GM23338 (cell line): ENCODE measurements around the gene AMBP. TPM values are rescaled to one million over a fixed set of nuclear protein-coding genes. Genes with fewer than 3 reads are reported as not detected.

ENCODE experiments used
- ATAC-seq: fragments of 200-7000 bp; cut with Tn5 transposase; 3 replicates; pipeline ENCODE4 v1.9.1; 2020
- DNase-seq: peaks from one replicate; pipeline ENCODE4 v3.0.0-alpha.2; 2015; ENCODE audit warnings: low spot score
- H2AFZ ChIP-seq: fragments of 200-600 bp; sonication (generic); 2 replicates; pipeline ENCODE4 v1.8.0; 2016; ENCODE audit warnings: antibody characterized with exemption, mild to moderate bottlenecking, moderate library complexity
- H3F3A ChIP-seq: fragments of 200-600 bp; sonication (generic); replicated peaks from 2 replicates; pipeline ENCODE4 v1.8.0; 2017; ENCODE audit warnings: antibody characterized with exemption, mixed run types, low read depth
- H3K27ac ChIP-seq: fragments of 200-600 bp; sonication (generic); 2 replicates; pipeline ENCODE4 v1.6.1; 2016; ENCODE audit warnings: low read depth
- H3K27me3 ChIP-seq: fragments of 200-600 bp; sonication (generic); 2 replicates; pipeline ENCODE4 v1.8.0; 2016; ENCODE audit warnings: mild to moderate bottlenecking, mixed run types, moderate library complexity; ENCODE audit not compliant: insufficient read depth
- H3K36me3 ChIP-seq: fragments of 200-600 bp; sonication (generic); 2 replicates; pipeline ENCODE4 v1.8.0; 2016; ENCODE audit warnings: mild to moderate bottlenecking; ENCODE audit not compliant: insufficient read depth
- H3K4me1 ChIP-seq: fragments of 200-600 bp; sonication (generic); 2 replicates; pipeline ENCODE4 v1.8.0; 2016; ENCODE audit warnings: mild to moderate bottlenecking, moderate library complexity; ENCODE audit not compliant: insufficient read depth
- H3K4me2 ChIP-seq: fragments of 200-600 bp; sonication (generic); 2 replicates; pipeline ENCODE4 v1.7.1; 2017; ENCODE audit warnings: mixed run types
- H3K4me3 ChIP-seq: fragments of 200-600 bp; sonication (generic); 2 replicates; pipeline ENCODE4 v1.6.1; 2016; ENCODE audit warnings: mixed run types
- H3K79me2 ChIP-seq: fragments of 200-600 bp; sonication (generic); replicated peaks from 2 replicates; pipeline ENCODE4 v1.8.0; 2017; ENCODE audit warnings: mild to moderate bottlenecking; ENCODE audit not compliant: insufficient read depth
- H3K9me2 ChIP-seq: fragments of 200-600 bp; sonication (generic); 2 replicates; pipeline ENCODE4 v1.8.0; 2017; ENCODE audit not compliant: insufficient read depth
- H4K20me1 ChIP-seq: fragments of 200-600 bp; sonication (generic); replicated peaks from 2 replicates; pipeline ENCODE4 v1.8.0; 2017; ENCODE audit warnings: mild to moderate bottlenecking; ENCODE audit not compliant: insufficient read depth
- H3K27ac Mint-ChIP-seq: 2 replicates; pipeline ENCODE4 v1.8.0; 2020; ENCODE audit warnings: inconsistent platforms, mild to moderate bottlenecking, moderate library complexity, mixed read lengths
- H3K27me3 Mint-ChIP-seq: 3 replicates; pipeline ENCODE4 v1.8.0; 2022; ENCODE audit warnings: low read depth, mild to moderate bottlenecking, moderate library complexity, mixed read lengths, inconsistent platforms; ENCODE audit not compliant: insufficient read depth, poor library complexity
- H3K36me3 Mint-ChIP-seq: 3 replicates; pipeline ENCODE4 v1.8.0; 2021; ENCODE audit warnings: low read depth, mild to moderate bottlenecking, inconsistent platforms, moderate library complexity, mixed read lengths
- H3K4me1 Mint-ChIP-seq: 3 replicates; pipeline ENCODE4 v1.8.0; 2020; ENCODE audit warnings: mild to moderate bottlenecking, inconsistent platforms, mixed read lengths
- H3K4me3 Mint-ChIP-seq: 3 replicates; pipeline ENCODE4 v1.8.0; 2021; ENCODE audit warnings: moderate library complexity, mild to moderate bottlenecking, inconsistent platforms, mixed read lengths
- H3K9me3 Mint-ChIP-seq: 3 replicates; pipeline ENCODE4 v1.8.0; 2020; ENCODE audit warnings: moderate library complexity, mild to moderate bottlenecking, inconsistent platforms, mixed read lengths
- CTCF ChIP-seq, 2 experiments: fragments of 200-600 bp in 1 of 2; sonication (generic) in 1 of 2; conservative IDR thresholded peaks; 2 replicates each; pipeline versions ENCODE4 v1.5.1 to v1.6.1; 2016 to 2017; ENCODE audit warnings: antibody characterized with exemption in 2 of 2, low read depth in 2 of 2, mild to moderate bottlenecking in 2 of 2, moderate library complexity in 1 of 2
- POLR2AphosphoS5 ChIP-seq: IDR thresholded peaks from 2 replicates; pipeline ENCODE4 v1.6.1; 2016; ENCODE audit warnings: antibody characterized with exemption, low read depth
- REST ChIP-seq: IDR thresholded peaks from one replicate; pipeline ENCODE4 v1.6.1; 2018; ENCODE audit warnings: antibody characterized with exemption; ENCODE audit not compliant: unreplicated experiment
- polyA plus RNA-seq: library from polyadenylated mRNA; unstranded; fragments of >200 nt; fragmentation: Nextera tagmentation; extraction: Ambion mirVana; gene quantifications from 2 replicates; pipeline ENCODE4 v1.2.1, GENCODE V29; 2016
- total RNA-seq: library from RNA; depleted of rRNA; stranded (reverse); fragments of >200 nt; shearing (Covaris generic); gene quantifications from 2 replicates; pipeline ENCODE4 v1.2.3, GENCODE V29; 2014

The AMBP gene
- total and polyA plus RNA-seq, 2 experiments from 2014 or later = 1.3 to 2.0 TPM

GRCh38 chr9:114098021-114098935, 20.2 kb upstream of the AMBP start:
- H3K4me3 Mint-ChIP-seq = peak overlapping the region; percentile 83

More at GRCh38 chr9:114098021-114098935, 20.2 kb upstream of the AMBP start:
- no peaks in the 10 kb centered on the region for H3F3A ChIP-seq
- no peak overlapping the region for H3K27ac ChIP-seq
- peak overlapping the region; percentile 97 for H3K4me2 ChIP-seq
- peak overlapping the region; percentile 69 for H3K4me3 ChIP-seq
- Mint-ChIP-seq H3K27me3 (peaks cover 35% of the 10 kb centered on the region), H3K9me3 (peaks cover 13% of the 10 kb centered on the region), H3K4me1 (peaks cover 18% of the 10 kb centered on the region), H3K27ac (no peak overlapping the region), H3K36me3 (no peaks in the 10 kb centered on the region; the same call in 1 of the 3 replicates)
- H2AFZ ChIP-seq = peak overlapping the region; percentile 98
- no peaks in the 10 kb centered on the region for H3K79me2 ChIP-seq
- ATAC-seq (peak; percentile 78), DNase-seq (peak; percentile 94)
- no peaks in the 10 kb centered on the region for H3K9me2 ChIP-seq
- no peaks in the 10 kb centered on the region for H4K20me1 ChIP-seq
- TF ChIP-seq POLR2AphosphoS5 (peak; percentile 35), CTCF (conservative IDR thresholded peaks at IDR 0.05; ENCODE audit: low read depth in 2 of 2) (peak in 1 of 2 experiments; percentile 24; a peak in 2 of 4 replicates), REST (no peak)
- H3K4me1 ChIP-seq = peaks cover 13% of the 10 kb centered on the region
- H3K27me3 ChIP-seq = peaks cover 32% of the 10 kb centered on the region
- no peaks in the 10 kb centered on the region for H3K36me3 ChIP-seq
